Stimulated activated naive CD4-positive, alpha-beta T cell treated with Interleukin-2 at 50 U/mL for 16 hours (primary cell): ENCODE results near the gene GTSE1.

Experiments
- DNase-seq: peaks from one replicate; lab custom pipeline; 2025; lab: John Stamatoyannopoulos, UW

The GTSE1 gene

GRCh38 chr22:46353483-46354105 is 56.9 kb downstream of the GTSE1 start:
- DNase-seq = no peak

- no peak for DNase-seq
Observed at GRCh38 chr22:46354176-46354992, 57.7 kb downstream of the GTSE1 start.

GRCh38 chr22:46354993-46355305 is 58.3 kb downstream of the GTSE1 start:
- DNase-seq = no peak

- peak; percentile 21 for DNase-seq
Observed at GRCh38 chr22:46355369-46355995, 58.8 kb downstream of the GTSE1 start.

GRCh38 chr22:46355996-46356471 is 59.4 kb downstream of the GTSE1 start:
- no peak for DNase-seq

- DNase-seq = no peak
Observed at GRCh38 chr22:46356496-46357480, 60.1 kb downstream of the GTSE1 start.

GRCh38 chr22:46357711-46358520 is 61.2 kb downstream of the GTSE1 start:
- DNase-seq = no peak

- no peak for DNase-seq
Observed at GRCh38 chr22:46358766-46359165, 62.1 kb downstream of the GTSE1 start.

GRCh38 chr22:46359362-46359761 is 62.7 kb downstream of the GTSE1 start:
- DNase-seq = no peak

GRCh38 chr22:46360097-46360496 is 63.4 kb downstream of the GTSE1 start:
- DNase-seq = no peak

- DNase-seq = no peak
Observed at GRCh38 chr22:46360891-46361290, 64.2 kb downstream of the GTSE1 start.

GRCh38 chr22:46361826-46362202 is 65.1 kb downstream of the GTSE1 start:
- no peak for DNase-seq

GRCh38 chr22:46362203-46362933 is 65.7 kb downstream of the GTSE1 start:
- DNase-seq = no peak

- DNase-seq = no peak
Observed at GRCh38 chr22:46362934-46363515, 66.4 kb downstream of the GTSE1 start.

- no peak for DNase-seq
Observed at GRCh38 chr22:46363611-46364321, 67.1 kb downstream of the GTSE1 start.

GRCh38 chr22:46364341-46365165 is 67.9 kb downstream of the GTSE1 start:
- DNase-seq = no peak

GRCh38 chr22:46365166-46365624 is 68.5 kb downstream of the GTSE1 start:
- DNase-seq = no peak

- no peak for DNase-seq
Observed at GRCh38 chr22:46366327-46366731, 69.7 kb downstream of the GTSE1 start.
